Kidney epithelial cell (primary cell): Measurements from ENCODE around the gene PFAS. TPM values are rescaled to one million over a fixed set of nuclear protein-coding genes. Genes with fewer than 3 reads are reported as not detected.

ENCODE experiments used
- DNase-seq: peaks from one replicate; pipeline ENCODE4 v3.0.0-alpha.2; 2010; ENCODE audit warnings: low read depth
- H3K27me3 ChIP-seq: 2 replicates; pipeline ENCODE4 v1.6.0; 2011; ENCODE audit warnings: low read length; ENCODE audit not compliant: control insufficient read depth, insufficient read depth
- H3K36me3 ChIP-seq: 2 replicates; pipeline ENCODE4 v1.5.1; 2011; ENCODE audit warnings: low read length; ENCODE audit not compliant: control insufficient read depth, insufficient read depth
- H3K4me3 ChIP-seq: 2 replicates; pipeline ENCODE4 v1.5.1; 2011; ENCODE audit warnings: low read depth, mild to moderate bottlenecking, control low read depth, low read length
- CTCF ChIP-seq: IDR thresholded peaks from 2 replicates; pipeline ENCODE4 v1.5.1; 2011; ENCODE audit warnings: mild to moderate bottlenecking, moderate library complexity, low read length, control low read depth, inconsistent platforms; ENCODE audit not compliant: insufficient read depth, poor library complexity, severe bottlenecking
- total RNA-seq: library from RNA; depleted of rRNA; stranded (reverse); fragments of >200 nt; gene quantifications from 2 replicates; pipeline ENCODE4 v1.2.3, GENCODE V29; 2015

Gene PFAS
- total RNA-seq, 1 donor from 2014 or later, result 34.3 TPM

GRCh38 chr17:8222630-8223355, 26.3 kb upstream of the PFAS start:
- H3K36me3 ChIP-seq, result no peaks in the 10 kb centered on the region
- TF ChIP-seq CTCF, result no peak

GRCh38 chr17:8223356-8224126, 25.5 kb upstream of the PFAS start:
- no peaks in the 10 kb centered on the region for H3K36me3 ChIP-seq
- H3K4me3 ChIP-seq, result peak overlapping the region; percentile 54
- no peak for DNase-seq
- TF ChIP-seq CTCF, result peak; percentile 20
- H3K27me3 ChIP-seq, result no peaks in the 10 kb centered on the region

More at GRCh38 chr17:8222630-8223355, 26.3 kb upstream of the PFAS start:
- DNase-seq, result peak; percentile 59
- Histone ChIP-seq H3K27me3 (no peaks in the 10 kb centered on the region), H3K4me3 (peak overlapping the region; percentile 54)

- no peaks in the 10 kb centered on the region for H3K27me3 ChIP-seq
- no peaks in the 10 kb centered on the region for H3K36me3 ChIP-seq
- H3K4me3 ChIP-seq, result no peak overlapping the region
- TF ChIP-seq CTCF, result no peak
- DNase-seq, result no peak
These were observed 23.9 kb upstream of the PFAS start for GRCh38 chr17:8224891-8225812.

GRCh38 chr17:8225813-8226535, 23.1 kb upstream of the PFAS start:
- H3K27me3 ChIP-seq, result no peaks in the 10 kb centered on the region
- no peak for TF ChIP-seq CTCF
- H3K36me3 ChIP-seq, result no peaks in the 10 kb centered on the region
- DNase-seq, result no peak
- no peak overlapping the region for H3K4me3 ChIP-seq

GRCh38 chr17:8226536-8227237, 22.4 kb upstream of the PFAS start:
- TF ChIP-seq CTCF, result no peak
- no peaks in the 10 kb centered on the region for H3K36me3 ChIP-seq
- peak; percentile 66 for DNase-seq
- H3K27me3 ChIP-seq, result no peaks in the 10 kb centered on the region
- H3K4me3 ChIP-seq, result peak overlapping the region; percentile 24
